SKM-1 (cell line): ENCODE data around the gene LBX2.
"Not testable (repeated sequence)": the region's sequence is repeated elsewhere in the genome, so short reads cannot be mapped to it uniquely, and the experiment has no call there.

Experiments
- DNase-seq: peaks from one replicate; lab custom pipeline; 2025; ENCODE audit not compliant: unreplicated experiment; lab: John Stamatoyannopoulos, UW

The LBX2 gene

DNA sequence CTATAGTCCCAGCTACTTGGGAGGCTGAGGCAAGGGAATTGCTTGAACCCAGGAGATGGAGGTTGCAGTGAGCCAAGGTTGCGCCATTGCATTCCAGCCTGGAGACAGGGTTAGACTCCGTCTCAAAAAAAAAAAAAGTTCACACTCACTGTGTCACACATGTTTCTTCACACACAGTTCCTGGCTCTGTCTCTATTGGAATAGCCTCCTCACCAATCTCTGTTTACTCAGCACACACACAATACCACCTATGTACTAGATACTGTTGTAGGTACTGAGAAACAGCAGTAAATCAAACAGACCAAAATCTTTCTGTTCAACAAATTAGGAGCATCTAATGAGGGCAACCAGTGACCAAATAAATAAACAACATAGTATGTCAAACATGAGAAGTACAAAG lies 13.3 kb downstream of the LBX2 start:
- DNase-seq = no peak

DNA sequence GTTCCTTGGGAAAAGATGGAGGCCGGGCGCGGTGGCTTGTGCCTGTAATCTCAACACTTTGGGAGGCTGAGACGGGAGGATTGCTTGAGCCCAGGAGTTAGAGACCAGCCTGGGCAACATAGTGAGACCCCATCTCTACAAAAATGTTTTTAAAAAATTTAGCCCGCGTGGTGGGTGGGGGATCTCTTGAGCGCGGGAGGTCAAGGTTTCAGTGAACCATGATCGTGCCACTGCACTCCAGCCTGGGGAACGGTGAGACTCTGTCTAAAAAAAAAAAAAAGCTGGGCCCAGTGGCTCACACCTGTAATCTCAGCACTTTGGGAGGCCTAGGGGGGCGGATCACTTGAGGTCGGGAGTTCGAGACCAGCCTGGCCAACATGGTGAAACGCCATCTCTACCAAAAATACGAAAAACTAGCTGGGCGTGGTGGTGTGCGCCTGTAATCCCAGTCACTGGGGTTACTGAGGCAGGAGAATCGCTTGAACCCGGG lies 15.7 kb downstream of the LBX2 start:
- not testable (repeated sequence) for DNase-seq

DNA sequence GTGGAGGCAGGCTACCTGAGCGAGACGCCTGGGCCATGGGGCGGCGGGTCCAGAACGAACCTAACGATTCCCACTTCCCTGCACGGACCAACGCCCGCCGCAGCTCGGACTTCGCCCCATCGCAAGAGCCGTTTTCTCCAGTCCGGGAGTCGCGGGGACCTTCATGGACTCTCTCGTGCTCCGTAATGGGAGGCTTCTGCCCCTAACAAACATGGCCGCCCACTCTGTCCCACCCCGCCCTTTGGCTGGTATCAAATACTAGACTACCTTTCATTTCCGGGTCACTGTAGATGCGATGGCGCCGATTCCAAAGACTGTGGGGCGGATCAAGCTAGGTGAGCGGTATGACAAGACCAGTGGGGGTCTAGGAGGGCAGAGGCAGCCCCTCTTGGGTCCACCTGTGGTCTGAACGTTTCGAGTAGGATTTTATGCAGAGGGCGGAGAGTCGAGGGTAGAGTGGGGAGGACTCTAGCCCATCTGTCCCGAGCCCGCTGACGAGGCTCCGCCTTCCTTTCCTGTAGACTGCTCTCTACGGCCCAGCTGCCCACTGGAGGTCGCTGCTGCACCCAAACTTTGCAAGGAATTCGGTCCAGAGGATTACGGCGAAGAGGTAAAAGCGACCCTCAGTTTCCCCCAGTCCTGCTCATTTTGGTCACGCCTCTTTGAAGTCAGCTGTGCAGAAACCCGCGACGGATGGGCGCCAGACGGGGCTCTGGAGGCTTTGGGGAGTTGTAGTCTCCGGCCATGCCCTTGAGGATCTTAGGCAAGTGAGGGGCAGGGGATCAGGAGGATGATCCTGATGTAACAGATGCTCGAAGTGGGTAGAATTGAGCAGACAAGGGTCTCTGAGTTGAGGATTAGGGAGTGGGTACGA lies 16.4 kb downstream of the LBX2 start, which contains the start of the genes CCDC142 and TTC31:
CCDC142 (minus strand) TSS at position 198 of the 874 bp plus-strand sequence; CDS start at position 37, 161 bp downstream.
TTC31 (plus strand) TSS at position 281 of the 874 bp plus-strand sequence; CDS start at position 296, 15 bp downstream.
- peak; percentile 93 for DNase-seq

DNA sequence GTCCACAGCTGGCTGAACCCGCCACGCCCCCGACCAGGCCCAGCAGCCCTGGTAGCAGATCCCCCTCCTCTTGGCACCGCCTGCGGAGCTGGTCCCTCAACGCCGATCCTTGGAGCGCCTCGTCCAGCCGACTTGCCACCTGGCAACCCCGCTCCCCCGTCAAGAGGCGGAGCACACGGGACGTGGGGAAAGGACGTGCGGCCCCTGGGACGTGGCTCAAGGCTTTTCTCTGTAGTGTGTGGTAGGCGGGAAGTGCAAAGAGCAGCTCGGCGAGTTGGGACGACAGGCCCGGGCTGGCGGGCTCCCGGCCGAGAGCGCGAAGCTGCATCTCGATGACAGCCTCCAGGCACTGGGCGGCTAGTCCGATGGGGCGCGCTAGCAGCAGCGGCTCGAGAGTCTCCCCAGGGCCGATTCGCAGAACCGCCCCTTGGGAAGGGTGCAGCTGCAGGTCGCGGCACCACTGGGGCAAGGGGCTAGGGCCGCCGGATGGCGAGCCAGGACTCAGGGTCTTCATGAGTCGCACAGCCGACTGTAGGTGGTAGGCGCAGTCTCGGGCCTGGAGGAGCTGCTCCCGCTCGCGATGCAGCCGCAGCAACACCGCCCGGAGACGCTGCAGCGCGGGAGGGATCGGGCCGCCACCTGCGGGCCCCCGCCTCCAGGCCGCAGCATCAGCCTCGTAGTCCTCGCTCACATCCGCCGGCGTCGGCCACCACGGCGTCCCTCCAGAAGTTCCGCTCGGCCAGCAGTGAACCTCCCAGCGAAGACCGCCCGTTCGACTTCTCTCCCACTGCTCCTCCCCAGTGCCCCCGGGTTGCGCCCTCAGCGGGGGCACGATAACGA lies 17.2 kb downstream of the LBX2 start:
- DNase-seq = no peak

DNA sequence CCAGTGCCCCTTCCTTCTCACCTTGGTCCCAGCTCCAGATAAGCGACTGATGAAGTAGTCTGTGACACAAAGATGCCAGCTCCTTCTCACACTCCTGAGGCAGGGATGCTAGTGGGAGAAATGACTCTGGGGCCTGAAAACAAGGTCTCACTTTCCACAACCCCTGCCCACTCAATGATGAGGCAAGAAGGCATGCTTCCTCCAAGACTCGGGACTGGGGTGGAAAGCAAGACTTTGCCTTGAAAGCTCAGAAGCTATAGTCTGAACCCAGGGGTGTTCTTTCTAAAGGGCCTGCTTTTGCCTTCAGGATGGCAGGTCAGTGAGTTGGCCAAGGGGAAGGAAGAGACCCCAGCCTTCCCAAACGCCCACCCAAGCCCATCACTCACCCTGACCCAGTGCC lies 18.0 kb downstream of the LBX2 start:
- DNase-seq = no peak

DNA sequence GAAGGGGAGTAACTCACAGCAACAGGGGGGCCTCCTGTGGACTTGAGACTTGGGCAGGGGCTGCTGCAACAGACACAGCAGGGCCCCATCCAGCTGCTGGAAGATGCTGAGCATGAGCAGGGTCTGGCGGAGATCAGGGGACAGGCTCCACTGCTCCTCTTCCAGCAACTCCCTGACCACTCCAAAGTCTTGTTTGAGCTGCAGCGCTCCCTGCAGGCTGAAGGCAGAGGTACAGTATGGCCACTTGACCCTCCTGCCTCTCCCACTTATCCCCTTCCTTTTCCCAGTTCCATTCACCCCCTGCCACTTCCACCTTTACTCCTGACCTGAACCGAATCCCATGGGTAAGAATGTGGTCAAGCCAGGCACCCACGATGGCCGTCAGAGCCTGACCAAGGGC lies 24.5 kb downstream of the LBX2 start:
- DNase-seq = no peak

DNA sequence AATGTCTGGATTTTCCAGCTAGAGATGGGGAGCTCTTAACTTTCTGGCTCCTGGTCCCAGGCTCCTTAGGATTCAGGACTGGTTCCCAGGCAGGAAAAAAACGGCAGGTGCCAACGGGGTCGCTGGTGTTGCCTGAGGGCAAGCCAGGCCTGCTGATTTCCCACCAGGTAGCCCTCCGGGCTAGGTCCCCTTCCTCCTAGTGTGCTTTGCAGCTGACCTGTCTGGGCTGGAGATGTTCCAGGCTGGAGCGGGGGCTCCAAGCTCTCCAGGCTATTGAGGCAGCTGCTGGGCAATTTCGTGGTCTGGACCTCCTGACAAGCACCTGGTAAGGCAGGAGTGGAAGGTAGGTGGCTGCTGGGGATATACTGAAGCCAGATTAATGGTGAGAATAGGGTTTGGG lies 24.9 kb downstream of the LBX2 start:
- no peak for DNase-seq

DNA sequence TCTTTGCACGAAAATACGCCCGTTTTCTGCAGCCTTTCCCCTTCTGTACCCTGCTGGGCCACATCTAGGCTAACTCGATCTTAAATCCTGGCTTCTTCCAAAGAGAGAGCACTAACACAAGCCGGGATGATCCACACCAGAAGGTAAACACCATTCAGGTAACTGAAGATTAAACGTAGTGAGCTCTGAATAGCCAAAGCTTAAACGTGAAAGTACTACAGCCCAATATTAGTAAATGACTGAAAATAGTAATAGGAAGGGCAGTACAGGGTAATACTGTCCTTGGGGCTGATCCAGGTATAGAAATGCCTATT lies 26.5 kb downstream of the LBX2 start:
- DNase-seq = no peak

DNA sequence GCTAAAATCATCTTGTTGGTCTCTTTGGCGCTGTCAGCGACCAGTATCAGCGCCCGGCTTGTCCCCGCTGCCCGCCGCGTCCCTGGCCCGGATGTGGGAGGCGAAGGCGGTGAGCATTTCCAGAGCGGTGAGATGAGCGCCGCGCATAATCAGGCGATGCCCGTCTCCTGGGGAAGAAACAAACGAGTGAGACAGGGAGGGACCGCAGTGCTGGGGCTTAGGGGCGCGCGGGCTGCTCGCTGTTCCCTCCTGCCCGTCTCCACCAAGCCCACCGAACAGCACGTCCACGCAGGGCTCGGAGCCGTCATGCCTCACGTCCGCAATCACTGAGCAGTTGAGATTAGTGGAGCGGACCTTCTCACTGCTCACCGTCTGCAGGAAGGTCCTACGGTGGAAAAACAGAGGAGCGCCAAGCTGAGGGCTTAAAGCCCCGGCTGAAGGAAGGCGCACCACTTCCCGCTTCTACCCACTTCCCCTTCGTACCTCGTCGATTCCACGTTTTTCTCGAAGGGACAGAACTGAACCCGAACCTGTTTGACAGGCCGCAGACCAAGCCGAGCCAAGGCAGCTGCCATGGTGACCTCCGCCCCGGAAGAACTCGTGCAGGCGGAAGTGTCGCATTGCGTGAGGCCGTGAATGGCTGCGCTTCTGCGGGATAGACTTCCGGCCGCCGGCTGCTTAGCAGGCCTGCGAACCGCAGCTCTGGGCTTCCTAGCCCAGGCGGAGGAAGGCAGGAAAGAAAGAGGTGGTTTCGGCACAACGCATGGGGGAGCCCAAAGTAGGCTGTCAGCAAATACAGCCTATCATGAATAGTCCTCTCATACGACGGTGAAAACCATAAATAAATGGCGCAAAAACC lies 27.1 kb downstream of the LBX2 start, which contains the start of gene MRPL53:
MRPL53 (minus strand) TSS at position 595 of the 859 bp plus-strand sequence; CDS start at position 575, 20 bp downstream.
- peak; percentile 84 for DNase-seq

DNA sequence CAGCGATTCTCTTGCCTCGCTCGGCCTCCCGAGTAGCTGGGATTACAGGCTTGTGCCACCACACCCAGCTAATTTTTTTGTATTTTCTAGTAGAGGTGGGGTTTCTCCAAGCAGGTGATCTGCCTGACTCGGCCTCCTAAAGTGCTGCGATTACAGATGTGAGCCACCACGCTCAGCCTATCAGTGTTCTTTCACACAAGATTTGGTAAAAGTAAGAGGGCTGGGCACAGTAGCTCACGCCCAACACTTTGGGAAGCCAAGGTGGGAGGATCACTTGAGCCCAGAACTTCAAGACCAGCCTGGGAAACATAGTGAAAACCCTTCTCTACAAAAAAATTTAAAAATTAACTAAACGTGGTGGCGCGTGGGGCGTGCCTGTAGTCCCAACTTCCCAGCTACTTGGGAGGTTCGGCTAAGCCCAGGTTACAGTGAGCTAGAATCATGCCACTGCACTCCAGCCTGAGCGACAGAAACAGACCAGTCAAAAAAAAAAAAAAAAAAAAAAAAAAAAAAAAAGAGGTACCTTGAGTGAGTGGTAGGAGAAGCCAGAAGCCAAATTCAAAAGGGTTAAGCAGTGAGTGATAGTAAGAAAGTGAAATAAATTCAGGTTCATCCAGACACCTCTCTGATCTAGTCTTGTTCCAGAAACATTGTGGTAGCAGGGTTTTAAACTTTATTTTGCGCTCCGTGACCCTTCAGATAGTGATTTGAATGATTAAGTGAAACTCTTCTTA lies 27.9 kb downstream of the LBX2 start:
- DNase-seq = no peak

DNA sequence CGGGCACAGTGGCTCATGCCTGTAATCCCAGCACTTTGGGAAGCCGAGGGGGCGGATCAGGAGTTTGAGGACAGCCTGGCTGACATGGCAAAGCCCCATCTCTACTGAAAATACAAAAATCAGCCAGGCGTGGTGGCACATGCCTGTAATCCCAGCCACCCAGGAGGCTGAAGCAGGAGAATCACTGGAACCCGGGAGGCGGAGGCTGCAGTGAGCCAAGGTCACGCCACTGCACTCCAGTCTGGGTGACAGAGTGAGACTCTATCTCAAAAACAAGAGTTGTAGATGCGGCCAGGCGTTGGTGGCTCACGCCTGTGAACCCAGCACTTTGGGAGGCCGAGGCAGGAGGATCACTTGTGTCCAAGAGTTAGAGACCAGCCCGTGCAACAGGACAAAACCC lies 28.7 kb downstream of the LBX2 start:
- not testable (repeated sequence) for DNase-seq

DNA sequence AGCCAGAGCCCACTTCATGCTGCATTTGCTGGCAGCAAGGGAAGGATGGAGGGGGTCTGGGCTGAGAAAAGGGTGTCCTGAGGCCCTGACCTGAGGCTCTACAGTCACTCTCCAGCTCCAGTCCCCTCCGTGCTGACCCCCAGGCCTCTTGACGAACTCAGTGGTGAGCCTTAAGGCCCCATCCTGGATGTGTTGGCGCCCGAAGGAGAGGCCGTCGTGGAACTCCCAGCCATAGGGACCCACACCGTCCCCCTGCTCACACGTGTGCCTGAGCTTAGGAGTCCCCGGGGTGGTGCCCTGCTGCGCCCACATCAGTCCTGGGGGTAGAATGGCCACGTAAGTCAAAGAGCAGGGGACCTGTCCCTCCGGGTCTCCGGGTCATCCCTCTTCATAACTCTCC lies 35.0 kb downstream of the LBX2 start:
- no peak for DNase-seq

DNA sequence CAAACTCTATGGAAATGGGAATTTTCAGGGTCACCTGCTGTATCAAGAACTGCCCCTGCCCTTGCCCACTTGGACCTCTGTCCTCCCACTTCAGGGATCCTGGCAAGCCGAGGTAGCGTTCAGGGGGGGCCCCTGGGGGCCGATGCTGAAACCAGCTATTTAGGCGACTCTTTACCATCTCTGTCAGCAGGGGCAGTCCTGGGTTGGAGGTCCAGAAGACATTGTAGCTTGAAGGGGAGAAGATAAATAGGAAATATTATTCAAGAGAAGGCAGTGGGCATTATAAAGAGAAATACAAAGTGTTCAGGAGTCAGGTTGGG lies 36.7 kb downstream of the LBX2 start:
- DNase-seq = no peak

DNA sequence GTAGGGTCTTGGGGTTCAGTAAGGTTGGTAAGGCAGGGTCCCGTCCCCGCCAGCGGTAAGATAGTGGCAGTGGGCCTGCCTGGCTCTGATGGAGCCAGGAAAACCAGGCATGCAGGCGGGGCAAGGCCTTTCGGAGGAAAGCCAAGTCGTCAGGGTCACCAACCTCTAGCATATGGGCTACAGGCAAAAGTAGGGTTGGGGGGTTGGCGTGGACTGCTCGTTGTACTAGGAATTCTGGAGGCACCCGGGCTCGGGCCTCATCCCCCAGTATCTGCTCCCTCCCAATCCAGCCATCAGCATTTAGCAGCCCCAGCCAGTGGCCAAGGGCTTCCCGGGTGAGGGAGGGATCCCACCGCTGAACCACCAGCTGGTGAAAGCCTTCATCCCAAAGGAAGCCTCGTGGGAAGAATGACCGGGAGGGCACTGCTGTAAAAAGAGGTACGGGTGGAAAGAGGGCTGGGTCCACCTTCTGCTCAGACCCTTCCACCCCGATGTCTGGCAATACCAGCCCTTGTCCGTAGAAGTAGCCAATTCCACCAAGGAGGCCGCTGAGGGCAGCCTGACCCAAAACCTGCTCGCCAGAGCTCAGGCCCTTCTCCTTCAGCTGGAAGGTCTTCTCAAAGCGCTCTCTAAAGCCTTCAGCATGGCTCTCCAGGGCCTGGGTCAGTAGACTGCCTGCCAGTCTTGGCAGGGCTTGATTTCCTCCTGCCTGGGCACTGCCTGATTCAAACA lies 37.2 kb downstream of the LBX2 start:
- DNase-seq = no peak

DNA sequence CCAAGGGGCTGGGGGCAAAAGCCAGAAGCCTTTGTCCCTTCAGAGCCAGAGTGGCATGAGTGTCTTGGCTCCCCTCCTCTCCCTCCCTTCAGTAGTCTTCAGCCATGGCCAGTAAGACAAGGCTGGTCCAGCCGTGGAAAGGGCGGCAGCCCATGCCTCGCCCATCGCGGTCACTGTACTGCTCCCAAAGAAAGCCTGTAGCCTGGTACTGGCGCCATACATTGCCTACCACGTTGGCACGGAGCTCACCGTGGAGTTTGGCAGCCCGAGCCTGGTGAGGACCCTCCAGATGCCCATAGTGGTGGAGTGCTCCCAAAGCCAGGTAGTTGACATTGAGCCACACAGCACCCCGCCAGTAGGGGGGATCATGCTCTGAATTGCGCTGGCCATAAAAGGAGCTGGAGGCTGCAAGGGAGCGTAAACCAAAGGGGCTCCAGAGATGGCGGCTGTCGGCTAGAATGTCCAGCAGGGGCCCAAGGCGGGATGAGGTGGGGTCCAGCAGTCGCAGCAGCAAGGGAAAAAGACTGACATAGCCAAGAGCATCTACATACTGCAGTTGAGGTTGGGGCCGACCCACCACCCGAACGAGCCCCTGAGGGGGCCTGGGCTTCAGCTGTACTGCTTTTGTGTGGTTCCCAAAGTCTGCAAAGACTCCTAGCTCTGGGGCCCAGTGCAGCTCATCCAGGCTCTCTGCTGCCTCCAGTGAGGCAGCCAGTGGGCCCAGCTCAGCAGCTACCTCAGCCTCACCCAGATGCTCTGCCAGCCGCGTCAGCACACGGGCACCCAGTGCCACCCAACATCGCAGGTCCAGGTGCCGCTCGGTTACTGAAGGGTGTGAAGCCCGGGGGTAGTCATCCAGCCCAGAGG lies 38.0 kb downstream of the LBX2 start:
- no peak for DNase-seq

DNA sequence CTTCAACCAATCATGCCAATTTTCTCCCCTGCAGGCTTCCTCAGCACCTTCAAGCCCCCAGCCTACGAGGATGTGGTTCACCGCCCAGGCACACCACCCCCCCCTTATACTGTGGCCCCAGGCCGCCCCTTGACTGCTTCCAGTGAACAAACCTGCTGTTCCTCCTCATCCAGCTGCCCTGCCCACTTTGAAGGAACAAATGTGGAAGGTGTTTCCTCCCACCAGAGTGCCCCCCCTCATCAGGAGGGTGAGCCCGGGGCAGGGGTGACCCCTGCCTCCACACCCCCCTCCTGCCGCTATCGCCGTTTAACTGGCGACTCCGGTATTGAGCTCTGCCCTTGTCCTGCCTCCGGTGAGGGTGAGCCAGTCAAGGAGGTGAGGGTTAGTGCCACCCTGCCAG lies 39.2 kb downstream of the LBX2 start:
- not testable (repeated sequence) for DNase-seq

DNA sequence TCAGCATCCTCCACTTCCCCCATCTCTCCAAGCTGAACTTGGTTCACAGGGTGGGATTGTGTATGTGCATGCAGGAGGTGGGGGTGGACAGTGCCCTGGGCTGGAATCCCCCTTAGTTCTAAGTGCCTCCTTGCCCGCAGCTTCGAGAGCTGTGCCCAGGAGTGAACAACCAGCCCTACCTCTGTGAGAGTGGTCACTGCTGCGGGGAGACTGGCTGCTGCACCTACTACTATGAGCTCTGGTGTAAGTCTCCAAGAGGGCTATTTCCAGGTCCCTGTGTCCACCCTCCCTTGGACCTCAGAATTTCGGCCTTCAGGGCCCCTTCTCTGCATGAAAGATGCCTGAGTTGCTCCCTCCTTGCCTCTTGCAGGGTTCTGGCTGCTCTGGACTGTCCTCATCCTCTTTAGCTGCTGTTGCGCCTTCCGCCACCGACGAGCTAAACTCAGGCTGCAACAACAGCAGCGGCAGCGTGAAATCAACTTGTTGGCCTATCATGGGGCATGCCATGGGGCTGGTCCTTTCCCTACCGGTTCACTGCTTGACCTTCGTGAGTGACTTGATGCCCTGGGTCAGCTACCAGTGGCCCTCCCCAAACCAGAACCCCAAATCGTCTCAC lies 39.8 kb downstream of the LBX2 start:
- not testable (repeated sequence) for DNase-seq

DNA sequence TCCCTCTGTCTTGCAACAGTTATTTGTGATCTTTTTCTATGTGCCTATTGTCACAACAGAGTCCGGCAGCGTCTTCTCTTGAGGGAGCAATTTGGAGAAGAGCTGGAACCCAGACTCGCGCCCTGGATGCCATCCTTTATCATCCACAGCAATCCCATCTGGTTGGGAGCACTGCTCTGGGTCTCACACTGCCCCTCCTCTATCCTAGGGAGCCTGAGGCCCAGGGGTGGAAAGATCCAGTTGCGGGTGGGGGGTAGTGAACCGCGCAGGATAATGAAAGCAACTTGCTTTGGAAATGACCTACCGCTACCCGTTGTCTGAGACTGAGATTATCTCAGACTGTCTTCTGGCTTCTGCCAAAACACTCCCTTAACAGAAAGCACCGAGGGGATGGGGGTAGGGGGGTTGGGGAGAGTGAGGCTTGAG lies 40.5 kb downstream of the LBX2 start:
- DNase-seq = no peak
